HG02623 (cell line): Measurements from ENCODE around the gene PCDHA10.

Experiments
- ATAC-seq: cut with Tn5 transposase; IDR thresholded peaks from one replicate; pipeline ENCODE4 v1.9.1; 2021; ENCODE audit warnings: moderate library complexity; ENCODE audit not compliant: unreplicated experiment

PCDHA10 gene

DNA sequence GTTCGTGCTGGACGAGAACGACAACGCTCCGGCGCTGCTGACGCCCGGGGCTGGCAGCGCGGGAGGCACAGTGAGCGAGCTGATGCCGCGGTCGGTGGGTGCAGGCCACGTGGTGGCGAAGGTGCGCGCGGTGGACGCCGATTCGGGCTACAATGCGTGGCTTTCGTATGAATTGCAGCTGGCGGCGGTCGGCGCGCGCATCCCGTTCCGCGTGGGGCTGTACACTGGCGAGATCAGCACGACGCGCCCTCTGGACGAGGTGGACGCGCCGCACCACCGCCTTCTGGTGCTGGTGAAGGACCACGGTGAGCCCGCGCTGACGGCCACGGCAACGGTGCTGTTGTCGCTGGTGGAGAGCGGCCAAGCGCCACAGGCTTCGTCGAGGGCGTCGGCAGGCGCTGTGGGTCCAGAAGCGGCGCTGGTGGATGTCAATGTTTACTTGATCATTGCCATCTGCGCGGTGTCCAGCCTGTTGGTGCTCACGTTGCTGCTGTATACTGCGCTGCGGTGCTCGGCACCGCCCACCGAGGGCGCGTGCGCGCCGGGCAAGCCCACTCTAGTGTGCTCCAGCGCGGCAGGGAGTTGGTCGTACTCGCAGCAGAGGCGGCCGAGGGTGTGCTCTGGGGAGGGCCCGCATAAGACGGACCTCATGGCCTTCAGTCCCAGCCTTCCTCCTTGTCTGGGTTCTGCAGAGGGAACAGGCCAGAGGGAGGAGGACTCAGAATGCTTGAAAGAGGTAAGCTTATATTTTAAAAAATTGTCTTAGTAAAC, 28.4 kb downstream of the PCDHA10 start:
- no peak for ATAC-seq

DNA sequence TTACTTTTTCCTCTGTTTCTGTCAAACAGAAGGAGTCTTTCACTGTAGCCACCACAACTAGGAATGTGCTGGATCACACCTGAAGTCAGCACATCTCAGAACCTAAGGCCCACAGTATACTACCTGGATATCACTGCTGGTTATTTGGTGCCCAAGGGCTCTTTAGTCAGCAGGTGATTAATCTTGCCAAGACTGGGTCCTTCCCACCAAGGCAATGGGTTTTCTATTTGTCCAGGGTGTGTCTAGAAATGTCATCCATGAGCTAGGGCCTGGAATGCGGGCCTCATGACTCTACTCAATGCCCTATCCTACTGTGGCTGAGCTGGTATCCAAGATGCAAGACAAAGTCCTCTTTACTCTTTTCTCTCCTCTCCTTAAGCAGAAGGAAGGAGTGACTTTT, 60.6 kb downstream of the PCDHA10 start:
- no peak for ATAC-seq
